ENCODE results near the gene PTPN13.

- no peak for TF ChIP-seq EZH2phosphoT487 (IDR thresholded peaks at IDR 0.05; ENCODE audit: insufficient read depth, low read depth)
- no peak for TF ChIP-seq EZH2 (IDR thresholded peaks at IDR 0.05; ENCODE audit: insufficient read depth, poor library complexity, severe bottlenecking)
Observed at GRCh38 chr4:86569103-86569870, 24.8 kb upstream of the PTPN13 start.

All from GM23248 (cell line).